Hypothalamus (tissue), 51 donors: ENCODE results near the gene PLCL2.

Experiments
- DNase-seq, 51 donors: peaks; one replicate each; lab custom pipeline; 2025; lab: John Stamatoyannopoulos, UW

PLCL2 gene

GRCh38 chr3:16999871-17000270 lies 115.1 kb downstream of the PLCL2 start:
- DNase-seq: no peak

GRCh38 chr3:17003457-17003856 lies 118.7 kb downstream of the PLCL2 start:
- no peak for DNase-seq

GRCh38 chr3:17006132-17006852 lies 121.5 kb downstream of the PLCL2 start:
- DNase-seq: no peak

GRCh38 chr3:17007284-17007683 lies 122.5 kb downstream of the PLCL2 start:
- no peak for DNase-seq

GRCh38 chr3:17009826-17010225 lies 125.1 kb downstream of the PLCL2 start:
- DNase-seq: no peak

- no peak for DNase-seq
Measured at GRCh38 chr3:17011728-17012338, 127.1 kb downstream of the PLCL2 start.

- DNase-seq: peak in 2 of 51 donors; percentile 10 to 11
Measured at GRCh38 chr3:17013050-17013449, 128.3 kb downstream of the PLCL2 start.

- DNase-seq: no peak
Measured at GRCh38 chr3:17013571-17013970, 128.8 kb downstream of the PLCL2 start.

- DNase-seq: no peak
Measured at GRCh38 chr3:17014284-17014683, 129.5 kb downstream of the PLCL2 start.

GRCh38 chr3:17014709-17015108 lies 130.0 kb downstream of the PLCL2 start:
- DNase-seq: no peak

- no peak for DNase-seq
Measured at GRCh38 chr3:17021614-17022013, 136.9 kb downstream of the PLCL2 start.

GRCh38 chr3:17023006-17023664 lies 138.4 kb downstream of the PLCL2 start:
- DNase-seq: no peak

- no peak for DNase-seq
Measured at GRCh38 chr3:17025594-17026139, 140.9 kb downstream of the PLCL2 start.

- DNase-seq: no peak
Measured at GRCh38 chr3:17027318-17027717, 142.6 kb downstream of the PLCL2 start.

GRCh38 chr3:17028363-17028762 lies 143.6 kb downstream of the PLCL2 start:
- no peak for DNase-seq

- DNase-seq: no peak
Measured at GRCh38 chr3:17030438-17030837, 145.7 kb downstream of the PLCL2 start.

- no peak for DNase-seq
Measured at GRCh38 chr3:17030956-17031652, 146.3 kb downstream of the PLCL2 start.

GRCh38 chr3:17032407-17033034 lies 147.8 kb downstream of the PLCL2 start:
- DNase-seq: peak in 3 of 51 donors; percentile 4 to 18 (median 5)

GRCh38 chr3:17033516-17034168 lies 148.9 kb downstream of the PLCL2 start:
- DNase-seq: peak in 1 of 51 donors; percentile 19

- no peak for DNase-seq
Measured at GRCh38 chr3:17035033-17035432, 150.3 kb downstream of the PLCL2 start.
